ENCODE data around the gene BOLA2B.

Gene BOLA2B

GRCh38 chr16:30151091-30151490 lies 42.4 kb downstream of the BOLA2B start (continued):
- no peak for TF ChIP-seq KLF1 (tag by site-specific recombination; IDR thresholded peaks at IDR 0.05)
- TF ChIP-seq HOXD13 (CRISPR knock-in tag; IDR thresholded peaks at IDR 0.05; ENCODE audit: borderline replicate concordance) = no peak
- no peak for TF ChIP-seq ZNF791 (tag by site-specific recombination; IDR thresholded peaks at IDR 0.05)

- H3K36me3 ChIP-seq (ENCODE audit: control insufficient read depth in 2 of 2, insufficient read depth in 1 of 2, low read length in 2 of 2) = no peaks in the 10 kb centered on the region
- no peak overlapping the region for H3K4me3 ChIP-seq (ENCODE audit: low read depth, low read length)
- TF ChIP-seq SETDB1 (IDR thresholded peaks at IDR 0.05; ENCODE audit: insufficient read length, low read length) = peak; percentile 84
- TF ChIP-seq ZNF768 (tag by site-specific recombination; IDR thresholded peaks at IDR 0.05) = no peak
- CTCF ChIA-PET = no interaction called here
- H3K4me1 ChIP-seq (ENCODE audit: control insufficient read depth, insufficient read depth, low read length) = no peaks in the 10 kb centered on the region
- H3K27ac ChIP-seq (ENCODE audit: extremely low read depth, low read depth, low read length) = no peak overlapping the region
- POLR2A ChIA-PET = no interaction called here
- no peaks in the 10 kb centered on the region for H3K9me3 ChIP-seq (ENCODE audit: control insufficient read depth, insufficient read depth, low read depth, low read length)
Measured at GRCh38 chr16:30149250-30149930, 44.1 kb downstream of the BOLA2B start.

- POLR2A ChIA-PET = no interaction called here
- peak; percentile 60 for TF ChIP-seq WT1 (tag by site-specific recombination; IDR thresholded peaks at IDR 0.05)
- peak; percentile 49; the same call in 1 of the 2 replicates for TF ChIP-seq KLF1 (tag by site-specific recombination; IDR thresholded peaks at IDR 0.05)
- no peak for TF ChIP-seq ZNF140 (tag by site-specific recombination; IDR thresholded peaks at IDR 0.05)
- no peak for TF ChIP-seq ZNF133 (tag by site-specific recombination; IDR thresholded peaks at IDR 0.05)
- no peak for TF ChIP-seq PATZ1 (tag by site-specific recombination; IDR thresholded peaks at IDR 0.05)
Measured at GRCh38 chr16:30147843-30148510, 45.5 kb downstream of the BOLA2B start.

GRCh38 chr16:30145657-30146056 lies 47.8 kb downstream of the BOLA2B start:
- H3K36me3 ChIP-seq (ENCODE audit: control insufficient read depth in 2 of 2, insufficient read depth in 1 of 2, low read length in 2 of 2) = no peaks in the 10 kb centered on the region
- H3K9me3 ChIP-seq (ENCODE audit: control insufficient read depth, insufficient read depth, low read depth, low read length) = no peaks in the 10 kb centered on the region
- no peak overlapping the region for H3K27ac ChIP-seq (ENCODE audit: extremely low read depth, low read depth, low read length)
- CTCF ChIA-PET = interaction anchor here (0.9 kb wide), 1 partner anchor 469 kb away, joined by 3 read pairs; no protein-coding TSS in a partner anchor
- H3K4me1 ChIP-seq (ENCODE audit: control insufficient read depth, insufficient read depth, low read length) = no peaks in the 10 kb centered on the region
- no peak for TF ChIP-seq ZNF140 (tag by site-specific recombination; IDR thresholded peaks at IDR 0.05)
- 0 out of 2 replicates have a peak, but pooled peaks have one; percentile 28 for TF ChIP-seq ZBTB17 (tag by site-specific recombination; IDR thresholded peaks at IDR 0.05)
- no peak for TF ChIP-seq ZNF843 (tag by site-specific recombination; IDR thresholded peaks at IDR 0.05)
- H3K4me3 ChIP-seq (ENCODE audit: low read depth, low read length) = no peak overlapping the region
- POLR2A ChIA-PET = interaction anchor here (0.6 kb wide), 1 partner anchor 10 kb away, joined by 5 read pairs; no protein-coding TSS in a partner anchor

More at GRCh38 chr16:30147843-30148510, 45.5 kb downstream of the BOLA2B start:
- CTCF ChIA-PET = interaction anchor here (0.6 to 1.4 kb wide), 3 partner anchors 28 to 77 kb away, joined by 4 to 7 read pairs (median 6); partner anchors contain the start of gene TBX6
- Histone ChIP-seq H3K4me1 (ENCODE audit: control insufficient read depth, insufficient read depth, low read length) (no peaks in the 10 kb centered on the region), H3K4me3 (ENCODE audit: low read depth, low read length) (no peak overlapping the region), H3K9me3 (ENCODE audit: control insufficient read depth, insufficient read depth, low read depth, low read length) (no peaks in the 10 kb centered on the region), H3K27ac (ENCODE audit: extremely low read depth, low read depth, low read length) (no peak overlapping the region), H3K36me3 (ENCODE audit: control insufficient read depth in 2 of 2, insufficient read depth in 1 of 2, low read length in 2 of 2) (no peaks in the 10 kb centered on the region)

- H3K4me3 ChIP-seq (ENCODE audit: low read depth, low read length) = no peak overlapping the region
- TF ChIP-seq ZNF768 (tag by site-specific recombination; IDR thresholded peaks at IDR 0.05) (no peak), KLF17 (tag by site-specific recombination; IDR thresholded peaks at IDR 0.05) (no peak), ZNF449 (tag by site-specific recombination; IDR thresholded peaks at IDR 0.05) (no peak), MEIS1 (CRISPR knock-in tag; IDR thresholded peaks at IDR 0.05; ENCODE audit: borderline replicate concordance) (no peak), ZNF2 (tag by site-specific recombination; IDR thresholded peaks at IDR 0.05) (no peak), ZNF623 (tag by site-specific recombination; IDR thresholded peaks at IDR 0.05) (peak; percentile 20; the same call in 1 of the 2 replicates)
- no peaks in the 10 kb centered on the region for H3K36me3 ChIP-seq (ENCODE audit: control insufficient read depth in 2 of 2, insufficient read depth in 1 of 2, low read length in 2 of 2)
- H3K9me3 ChIP-seq (ENCODE audit: control insufficient read depth, insufficient read depth, low read depth, low read length) = no peaks in the 10 kb centered on the region
- CTCF ChIA-PET = interaction anchor here (0.9 kb wide), 1 partner anchor 470 kb away, joined by 3 read pairs; no protein-coding TSS in a partner anchor
- no peak overlapping the region for H3K27ac ChIP-seq (ENCODE audit: extremely low read depth, low read depth, low read length)
- no peaks in the 10 kb centered on the region for H3K4me1 ChIP-seq (ENCODE audit: control insufficient read depth, insufficient read depth, low read length)
- POLR2A ChIA-PET = interaction anchor here (0.6 kb wide), 1 partner anchor 9 kb away, joined by 5 read pairs; no protein-coding TSS in a partner anchor
Measured at GRCh38 chr16:30144917-30145316, 48.5 kb downstream of the BOLA2B start.
